C4-2B (cell line): ENCODE results near the gene JAKMIP1.

Experiments used
- H3K27ac ChIP-seq: fragments of 450-650 bp; 2 replicates; pipeline ENCODE4 v1.5.1; 2017
- ZFX ChIP-seq: fragments of 450-650 bp; IDR thresholded peaks from 2 replicates; pipeline ENCODE4 v1.6.1; 2017
- TF ChIP-seq, protein P1 (sequence below): fragments of 450-650 bp; conservative IDR thresholded peaks from 2 replicates; pipeline ENCODE4 v1.5.1; 2017; ENCODE audit warnings: mild to moderate bottlenecking

Gene JAKMIP1

DNA sequence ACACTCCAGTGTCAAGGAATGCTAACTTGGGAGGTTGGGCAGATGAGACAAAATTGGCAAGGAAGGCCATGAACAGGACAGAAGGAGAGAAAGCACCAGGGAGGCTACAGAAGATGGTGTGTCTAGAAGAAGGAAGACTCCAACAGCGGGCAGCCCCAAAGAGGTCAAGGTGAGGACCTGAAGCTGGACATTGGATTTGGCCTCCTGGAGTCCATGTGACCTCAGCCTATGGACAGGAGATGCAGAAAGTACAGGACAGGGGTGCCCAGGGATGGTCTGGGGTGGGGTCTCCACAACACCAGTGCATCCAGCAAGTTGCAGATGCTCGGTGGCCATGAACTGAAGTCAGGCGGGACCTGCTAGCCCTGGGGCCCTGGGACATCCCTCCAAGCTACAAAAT lies 86.2 kb downstream of the JAKMIP1 start:
- TF ChIP-seq, protein P1, sequence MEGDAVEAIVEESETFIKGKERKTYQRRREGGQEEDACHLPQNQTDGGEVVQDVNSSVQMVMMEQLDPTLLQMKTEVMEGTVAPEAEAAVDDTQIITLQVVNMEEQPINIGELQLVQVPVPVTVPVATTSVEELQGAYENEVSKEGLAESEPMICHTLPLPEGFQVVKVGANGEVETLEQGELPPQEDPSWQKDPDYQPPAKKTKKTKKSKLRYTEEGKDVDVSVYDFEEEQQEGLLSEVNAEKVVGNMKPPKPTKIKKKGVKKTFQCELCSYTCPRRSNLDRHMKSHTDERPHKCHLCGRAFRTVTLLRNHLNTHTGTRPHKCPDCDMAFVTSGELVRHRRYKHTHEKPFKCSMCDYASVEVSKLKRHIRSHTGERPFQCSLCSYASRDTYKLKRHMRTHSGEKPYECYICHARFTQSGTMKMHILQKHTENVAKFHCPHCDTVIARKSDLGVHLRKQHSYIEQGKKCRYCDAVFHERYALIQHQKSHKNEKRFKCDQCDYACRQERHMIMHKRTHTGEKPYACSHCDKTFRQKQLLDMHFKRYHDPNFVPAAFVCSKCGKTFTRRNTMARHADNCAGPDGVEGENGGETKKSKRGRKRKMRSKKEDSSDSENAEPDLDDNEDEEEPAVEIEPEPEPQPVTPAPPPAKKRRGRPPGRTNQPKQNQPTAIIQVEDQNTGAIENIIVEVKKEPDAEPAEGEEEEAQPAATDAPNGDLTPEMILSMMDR = no peak
- H3K27ac ChIP-seq = no peak overlapping the region

DNA sequence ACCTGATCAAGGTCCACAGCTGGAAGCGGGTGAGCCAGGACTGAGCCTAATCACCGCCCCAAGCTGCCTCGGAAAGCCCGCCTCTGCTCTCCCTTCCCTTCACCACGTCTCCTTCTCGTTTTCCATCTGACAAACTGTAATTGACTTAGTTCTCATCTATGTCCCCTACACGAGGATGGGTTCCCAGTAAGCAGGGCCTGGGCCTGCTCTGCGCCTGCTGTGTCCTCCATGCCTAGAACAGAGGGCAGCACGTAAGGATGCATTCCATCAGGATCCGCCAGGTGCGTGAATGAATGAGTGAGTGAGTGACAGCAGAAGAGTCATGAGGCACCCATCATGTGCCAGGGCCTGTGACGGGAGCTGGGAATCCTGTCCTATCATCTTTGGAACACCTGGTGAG lies 86.7 kb downstream of the JAKMIP1 start:
- TF ChIP-seq, protein P1 = no peak
- TF ChIP-seq ZFX = no peak
- H3K27ac ChIP-seq = no peak overlapping the region

DNA sequence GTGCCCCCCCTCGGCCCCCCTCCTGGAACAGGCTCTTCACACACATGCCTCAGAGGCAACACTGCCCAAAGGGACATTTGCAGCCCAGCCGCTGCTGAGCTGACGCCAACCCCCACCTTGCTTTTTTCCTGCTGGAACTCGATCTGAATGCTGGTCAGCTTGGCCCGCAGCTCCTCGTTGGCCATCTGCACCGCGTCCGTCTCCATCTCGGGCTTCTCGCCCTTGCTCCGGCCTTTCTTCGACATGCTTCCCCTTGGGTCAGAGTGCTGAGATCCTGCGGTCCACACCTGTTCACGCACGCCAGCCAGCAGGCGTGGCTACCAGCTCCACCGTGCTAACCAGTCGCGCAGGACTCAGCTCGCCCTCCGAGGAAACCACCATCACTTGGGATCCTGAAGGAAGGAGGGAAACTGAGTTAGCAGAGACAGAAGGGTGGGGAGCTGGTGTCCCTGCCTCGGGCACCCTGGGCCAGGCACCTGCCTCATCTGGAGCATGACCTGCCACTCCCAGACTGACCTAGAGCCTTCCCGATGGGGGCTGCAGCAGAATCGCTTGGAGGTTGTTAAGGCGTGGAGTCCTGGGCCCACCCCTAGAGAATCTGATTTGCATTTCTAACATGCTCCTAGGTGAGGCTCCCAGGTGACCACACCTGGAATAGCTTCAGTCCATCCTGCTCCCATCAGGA lies 87.6 kb downstream of the JAKMIP1 start:
- TF ChIP-seq, protein P1 = no peak
- no peak for TF ChIP-seq ZFX
- no peak overlapping the region for H3K27ac ChIP-seq

DNA sequence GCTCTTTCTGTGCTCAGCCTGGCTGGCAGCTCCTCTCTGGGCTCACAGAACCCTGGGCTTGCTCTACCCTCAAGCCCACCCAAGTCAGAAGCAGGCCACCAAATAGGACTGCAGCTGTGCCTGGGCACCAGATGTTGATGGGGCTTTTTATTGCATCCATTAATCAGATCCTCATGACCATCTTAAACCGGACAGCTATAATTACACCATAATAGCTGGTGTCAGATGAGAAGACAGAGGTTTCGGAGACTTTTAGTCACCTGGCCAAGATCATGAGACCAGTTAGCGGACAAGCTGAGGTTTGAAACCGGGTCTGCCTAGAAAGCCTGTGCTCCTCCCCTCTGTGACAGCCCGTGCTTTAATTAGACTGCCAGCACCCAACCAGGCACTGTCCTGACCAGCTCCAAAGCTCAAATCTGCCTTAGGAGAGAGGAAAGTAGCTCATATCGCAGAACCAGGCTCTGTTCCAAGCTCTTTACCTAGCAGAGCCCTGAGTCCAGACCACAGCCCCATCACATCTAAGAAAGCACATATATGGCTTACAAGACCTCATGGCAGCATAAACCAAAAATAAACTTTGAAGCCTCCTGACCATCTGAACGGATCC lies 88.9 kb downstream of the JAKMIP1 start:
- no peak overlapping the region for H3K27ac ChIP-seq
- TF ChIP-seq, protein P1 = no peak

DNA sequence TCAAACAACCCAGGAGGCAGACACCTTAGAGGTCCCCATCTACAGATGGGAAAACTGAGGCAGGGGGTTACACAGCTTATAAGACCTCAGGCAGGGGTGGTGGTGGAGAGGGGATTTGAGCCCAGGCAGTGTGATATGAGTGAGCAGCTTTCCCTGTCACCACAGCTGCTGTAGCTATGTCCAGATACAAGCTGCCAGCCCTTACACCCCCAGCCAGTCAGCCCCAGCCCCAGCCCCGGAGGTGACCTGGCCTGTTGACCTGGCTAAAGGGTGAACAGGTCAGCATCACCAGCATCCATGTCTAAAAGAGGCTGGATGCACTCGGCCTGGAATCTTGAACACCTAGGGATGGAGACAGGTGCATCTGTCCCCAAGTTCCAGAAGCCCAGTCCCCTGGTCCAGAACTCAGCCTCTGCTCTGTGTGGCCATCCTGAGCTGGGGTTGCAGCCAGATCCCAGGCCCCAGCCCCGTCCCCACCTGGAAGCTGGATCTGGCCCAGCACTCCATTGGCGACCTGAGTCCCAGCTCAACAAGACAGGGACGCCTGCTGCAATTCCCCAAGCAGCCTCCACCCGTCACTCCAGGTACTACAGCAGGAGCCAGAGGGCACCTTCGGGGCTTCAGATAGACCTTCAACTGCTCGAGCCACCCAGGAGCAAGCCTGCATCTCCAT lies 89.5 kb downstream of the JAKMIP1 start:
- TF ChIP-seq, protein P1 = no peak
- TF ChIP-seq ZFX = no peak
- no peak overlapping the region for H3K27ac ChIP-seq

DNA sequence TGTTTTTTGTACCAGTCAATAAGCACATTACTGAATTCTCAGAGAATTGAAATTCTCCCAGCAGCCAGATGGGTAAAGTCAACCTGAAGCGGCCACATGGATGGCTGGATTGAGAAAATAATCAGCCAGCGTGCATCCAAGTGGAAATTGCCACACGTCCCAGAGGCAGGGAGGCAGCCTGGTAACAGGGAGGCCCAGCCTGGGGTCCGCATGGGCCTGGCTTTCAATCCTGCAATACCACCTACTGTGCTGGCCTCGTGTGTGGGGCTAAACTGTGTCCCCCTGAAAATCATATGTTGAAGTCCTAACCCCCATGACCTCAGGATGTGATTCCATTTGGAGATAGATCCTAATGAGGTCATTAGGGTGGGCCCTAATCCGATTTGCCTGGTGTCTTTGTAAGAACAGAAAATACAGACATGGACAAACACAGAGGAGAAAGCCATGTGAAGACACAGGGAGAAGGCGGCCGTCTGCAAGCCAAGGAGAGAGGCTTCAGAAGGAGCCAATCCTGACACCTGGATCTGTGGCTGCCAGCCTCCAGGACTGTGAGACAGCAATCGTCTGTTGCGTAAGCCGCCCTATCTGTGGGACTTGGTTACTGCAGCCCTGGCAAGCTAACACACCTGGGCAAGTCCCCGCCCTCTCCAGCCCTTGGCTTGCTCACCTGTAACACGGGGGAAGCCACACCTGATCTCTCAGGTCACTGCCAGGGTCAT lies 90.3 kb downstream of the JAKMIP1 start:
- H3K27ac ChIP-seq = no peak overlapping the region
- TF ChIP-seq, protein P1 = peak; percentile 65
- no peak for TF ChIP-seq ZFX

DNA sequence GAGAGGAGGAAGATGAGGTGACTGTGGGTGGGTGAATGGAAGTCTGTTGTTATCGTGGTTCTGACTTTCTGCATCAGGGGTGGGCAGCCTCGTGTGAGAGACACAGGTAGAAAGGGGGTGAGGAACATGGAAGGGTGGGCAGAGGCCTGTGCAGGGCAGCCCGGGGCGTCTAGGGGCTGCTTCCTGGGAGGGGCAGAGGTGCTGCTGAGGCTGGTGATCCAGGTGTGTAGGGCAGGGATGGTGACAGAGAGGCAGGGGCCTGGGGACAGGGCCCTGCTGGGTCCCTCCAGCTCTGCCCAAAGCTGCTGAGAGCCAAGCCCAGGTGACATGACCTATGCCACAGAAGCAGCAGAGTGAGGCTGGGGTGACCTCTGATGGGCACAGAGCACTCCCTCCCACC lies 92.5 kb downstream of the JAKMIP1 start:
- no peak overlapping the region for H3K27ac ChIP-seq
- TF ChIP-seq, protein P1 = no peak
- TF ChIP-seq ZFX = no peak
